HG03066 (cell line): ENCODE data around the gene ZNF799.
"Not testable (repeated sequence)": the region's sequence is repeated elsewhere in the genome, so short reads cannot be mapped to it uniquely, and the experiment has no call there.

Experiments used
- ATAC-seq: cut with Tn5 transposase; IDR thresholded peaks from one replicate; pipeline ENCODE4 v1.9.1; 2021; ENCODE audit warnings: low read depth; ENCODE audit not compliant: unreplicated experiment

Gene ZNF799

GRCh38 chr19:12364391-12365235, 36.5 kb downstream of the ZNF799 start:
- ATAC-seq: no peak

- ATAC-seq: not testable (repeated sequence)
Measured at GRCh38 chr19:12362236-12362635, 38.8 kb downstream of the ZNF799 start.

DNA sequence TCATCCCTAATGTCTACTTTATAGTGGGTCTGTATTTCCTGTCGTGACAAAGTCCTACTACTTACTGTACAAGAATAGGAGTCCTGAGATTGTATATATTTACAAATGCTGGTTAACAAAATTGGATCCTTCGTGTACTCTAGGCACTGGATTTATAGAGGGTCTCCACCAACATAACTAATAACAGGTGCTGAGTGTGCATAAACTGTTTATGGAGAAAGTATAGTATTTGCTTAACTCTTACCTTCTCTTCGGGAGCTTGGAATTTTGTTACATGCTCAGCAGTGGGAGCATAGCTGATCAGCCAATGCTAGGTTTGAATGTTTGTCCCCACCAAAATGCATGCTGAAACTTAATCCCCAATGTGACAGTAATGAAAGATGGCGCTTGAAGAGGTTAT, 47.7 kb downstream of the ZNF799 start:
- no peak for ATAC-seq

- ATAC-seq: no peak
Measured at GRCh38 chr19:12350890-12351197, 50.2 kb downstream of the ZNF799 start.

DNA sequence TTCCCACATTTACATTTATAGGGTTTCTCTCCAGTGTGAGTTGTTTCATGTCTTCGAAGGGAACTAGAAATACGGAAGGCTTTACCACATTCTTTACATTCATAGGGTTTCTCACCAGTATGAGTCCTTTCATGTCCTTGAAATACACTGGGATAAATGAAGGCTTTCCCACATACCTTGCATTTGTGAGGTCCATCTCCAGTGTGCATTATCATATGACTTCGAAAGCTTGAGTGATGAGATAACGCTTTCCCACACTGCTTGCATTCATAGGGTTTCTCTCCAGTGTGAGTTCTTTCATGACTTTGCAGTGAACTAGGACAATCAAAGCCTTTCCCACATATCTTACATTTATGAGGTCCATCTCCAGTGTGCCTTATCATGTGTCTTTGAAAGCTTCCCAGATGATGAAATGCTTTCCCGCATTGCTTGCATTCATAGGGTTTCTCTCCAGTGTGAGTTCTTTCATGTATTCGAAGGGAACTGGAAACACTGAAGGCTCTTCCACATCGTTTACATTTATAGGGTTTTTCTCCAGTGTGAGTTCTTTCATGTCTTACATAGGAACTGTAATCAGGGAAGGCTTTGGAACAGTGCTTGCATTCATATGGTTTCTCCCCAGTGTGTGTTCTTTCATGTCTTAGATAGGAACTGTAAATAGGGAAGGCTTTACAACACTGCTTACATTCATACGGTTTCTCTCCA, 50.7 kb downstream of the ZNF799 start:
- no peak for ATAC-seq

DNA sequence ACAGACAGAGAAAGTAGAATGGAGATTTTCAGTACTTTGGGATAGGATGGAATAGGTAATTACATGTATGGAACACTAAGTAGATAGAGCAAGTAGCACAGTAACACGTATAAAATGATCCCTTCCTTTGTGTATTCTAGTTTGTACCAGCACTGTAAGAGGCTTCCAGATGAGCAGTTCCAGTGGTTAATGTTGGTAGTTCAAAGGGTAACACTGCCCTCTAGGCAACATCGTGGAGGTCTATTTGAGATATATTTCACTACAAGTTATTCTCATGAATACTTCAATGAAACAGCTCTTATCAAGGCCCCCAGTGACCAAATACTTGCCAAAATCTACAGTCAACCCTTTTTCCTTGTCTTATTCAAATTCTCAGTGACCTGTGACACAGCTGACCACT, 54.2 kb downstream of the ZNF799 start:
- ATAC-seq: no peak

DNA sequence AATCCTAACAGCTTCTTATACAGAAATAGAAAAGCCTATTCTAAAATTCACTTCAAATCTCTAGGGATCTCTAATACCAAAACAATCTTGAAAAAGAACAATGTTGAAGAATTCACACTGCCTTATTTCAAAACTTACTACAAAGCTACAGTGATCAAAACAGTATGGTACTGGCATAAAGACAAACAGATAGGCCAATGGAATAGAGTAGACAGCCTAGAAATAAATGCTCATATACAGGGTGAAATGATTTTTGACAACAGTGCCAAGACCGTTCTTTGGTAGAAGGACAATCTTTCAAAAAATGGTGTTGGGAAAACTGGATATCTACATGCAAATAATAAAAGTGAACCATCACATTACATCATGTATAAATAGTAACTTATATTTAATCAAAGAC, 55.9 kb downstream of the ZNF799 start:
- no peak for ATAC-seq
